Measurements from ENCODE around the gene LBHD1.
"Not testable (repeated sequence)": the region's sequence is repeated elsewhere in the genome, so short reads cannot be mapped to it uniquely, and the experiment has no call there.

Gene LBHD1

DNA sequence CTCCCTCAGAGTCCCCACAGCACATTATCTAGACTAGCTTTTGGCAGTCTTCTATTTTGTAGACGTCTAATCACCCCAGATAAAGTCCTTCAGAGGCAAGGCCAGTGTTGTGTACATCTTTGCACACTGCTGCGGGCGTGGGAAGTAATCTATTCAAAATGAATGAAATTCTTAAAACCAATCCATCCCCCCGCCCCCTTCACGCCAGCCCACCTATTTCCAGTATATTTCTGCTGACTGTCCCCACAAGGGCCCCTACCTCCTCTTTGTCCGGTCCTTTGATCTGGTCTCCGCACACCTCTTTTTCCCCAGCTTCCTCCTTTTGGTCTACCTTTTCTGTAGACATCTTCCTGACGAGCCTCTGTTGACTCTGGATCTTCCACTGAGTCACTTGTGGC is 34.8 kb upstream of the LBHD1 start:
- peaks cover 20% of the 10 kb centered on the region for H3K36me3 Mint-ChIP-seq (ENCODE audit: low read depth)
- H3K27ac Mint-ChIP-seq = peak overlapping the region; percentile 65
- H3K4me1 Mint-ChIP-seq (ENCODE audit: low read depth) = peaks cover 49% of the 10 kb centered on the region
- no peaks in the 10 kb centered on the region for H3K9me3 Mint-ChIP-seq
- peak overlapping the region; percentile 63 for H3K4me3 Mint-ChIP-seq
- no peaks in the 10 kb centered on the region for H3K27me3 Mint-ChIP-seq (ENCODE audit: low read depth)

- no peaks in the 10 kb centered on the region for H3K27me3 Mint-ChIP-seq (ENCODE audit: low read depth)
- peak overlapping the region; percentile 75 for H3K27ac Mint-ChIP-seq
- H3K36me3 Mint-ChIP-seq (ENCODE audit: low read depth) = peaks cover 23% of the 10 kb centered on the region
- peaks cover 49% of the 10 kb centered on the region for H3K4me1 Mint-ChIP-seq (ENCODE audit: low read depth)
- no peaks in the 10 kb centered on the region for H3K9me3 Mint-ChIP-seq
- peak overlapping the region; percentile 87 for H3K4me3 Mint-ChIP-seq
Observed at GRCh38 chr11:62705880-62706849, 34.1 kb upstream of the LBHD1 start.

DNA sequence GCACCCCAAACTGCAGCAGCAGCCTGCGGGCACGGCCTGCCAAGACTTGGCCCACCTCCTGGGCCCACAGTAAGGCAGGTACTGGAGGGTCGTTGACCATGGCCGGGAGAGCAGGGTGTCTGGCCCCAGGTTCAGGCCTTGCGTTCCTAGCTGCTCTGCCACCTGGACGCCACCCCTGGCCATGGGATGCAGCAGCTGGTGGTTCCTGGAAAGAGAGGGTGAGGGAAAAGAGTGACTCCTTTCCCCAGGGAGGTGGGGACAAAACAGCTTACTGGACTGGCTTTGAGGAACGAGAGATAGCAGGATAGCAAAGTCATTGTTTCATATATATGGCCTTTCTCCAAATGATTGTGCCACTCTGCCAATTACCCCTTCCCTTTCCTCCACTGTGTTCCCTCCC is 33.3 kb upstream of the LBHD1 start:
- Mint-ChIP-seq H3K36me3 (ENCODE audit: low read depth) (peaks cover 19% of the 10 kb centered on the region), H3K27me3 (ENCODE audit: low read depth) (no peaks in the 10 kb centered on the region), H3K4me3 (peak overlapping the region; percentile 87), H3K4me1 (ENCODE audit: low read depth) (peaks cover 45% of the 10 kb centered on the region), H3K9me3 (no peaks in the 10 kb centered on the region), H3K27ac (peak overlapping the region; percentile 75)

GRCh38 chr11:62703921-62704320 is 31.9 kb upstream of the LBHD1 start:
- H3K4me1 Mint-ChIP-seq (ENCODE audit: low read depth) = peaks cover 35% of the 10 kb centered on the region
- H3K36me3 Mint-ChIP-seq (ENCODE audit: low read depth) = peaks cover 11% of the 10 kb centered on the region
- not testable (repeated sequence) for H3K27ac Mint-ChIP-seq; H3K9me3 Mint-ChIP-seq; H3K27me3 Mint-ChIP-seq (ENCODE audit: low read depth); H3K4me3 Mint-ChIP-seq

DNA sequence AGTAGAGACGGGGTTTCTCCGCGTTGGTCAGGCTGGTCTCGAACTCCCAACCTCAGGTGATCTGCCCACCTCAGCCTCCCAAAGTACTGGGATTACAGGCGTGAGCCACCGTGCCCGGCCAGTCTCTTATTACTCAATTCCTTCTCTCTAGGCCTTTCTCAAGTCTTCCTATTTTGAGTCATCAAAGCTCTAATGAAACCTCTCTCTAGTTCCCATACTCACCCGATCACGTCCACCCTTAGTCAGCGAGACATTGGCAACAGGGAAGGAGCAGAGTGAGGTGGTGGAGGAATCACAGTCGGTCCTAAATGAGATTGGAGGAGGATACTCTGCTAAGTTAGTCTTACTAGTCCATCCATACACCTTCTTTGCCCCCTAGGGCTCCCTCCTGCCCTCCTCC is 30.2 kb upstream of the LBHD1 start:
- Mint-ChIP-seq H3K4me1 (ENCODE audit: low read depth) (peaks cover 20% of the 10 kb centered on the region), H3K27ac (peak overlapping the region; percentile 64), H3K9me3 (no peaks in the 10 kb centered on the region), H3K4me3 (no peak overlapping the region), H3K36me3 (ENCODE audit: low read depth) (peaks cover 11% of the 10 kb centered on the region), H3K27me3 (ENCODE audit: low read depth) (no peaks in the 10 kb centered on the region)

DNA sequence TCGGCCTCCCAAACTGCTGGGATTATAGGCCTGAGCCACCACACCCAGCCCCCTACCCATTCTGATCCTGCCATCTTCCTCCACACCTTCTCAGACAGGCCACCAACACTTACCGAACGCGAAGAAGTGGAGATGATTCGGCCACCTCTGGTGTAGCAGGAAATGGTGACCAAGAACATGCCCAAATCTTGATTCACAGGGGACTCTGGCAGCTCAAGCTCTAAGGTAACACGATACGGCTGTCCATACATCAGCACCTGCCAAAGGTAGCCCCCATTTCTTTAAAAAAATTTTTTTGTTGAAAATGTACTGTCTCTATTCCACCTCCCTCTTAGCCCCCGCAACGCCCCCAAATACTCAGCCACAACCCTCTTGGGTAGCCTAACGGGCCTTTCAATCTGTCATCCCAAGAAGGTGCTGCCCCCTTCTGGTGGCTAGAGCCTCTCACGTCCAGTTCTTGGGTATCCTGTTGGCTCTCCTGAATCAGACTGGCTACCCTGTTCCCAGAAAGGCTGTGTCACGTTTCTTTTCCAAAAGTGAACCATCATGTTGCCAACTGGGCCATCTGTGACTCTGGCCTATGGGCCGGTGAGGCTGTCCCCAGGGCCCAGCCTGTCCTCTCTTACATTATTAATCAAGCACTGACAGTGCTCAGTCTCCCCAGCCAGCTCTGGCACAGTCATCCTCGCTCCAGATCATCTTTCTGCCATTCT is 22.5 kb upstream of the LBHD1 start:
- Mint-ChIP-seq H3K9me3 (no peaks in the 10 kb centered on the region), H3K4me3 (no peak overlapping the region), H3K36me3 (ENCODE audit: low read depth) (peaks cover 23% of the 10 kb centered on the region), H3K4me1 (ENCODE audit: low read depth) (peaks cover 8% of the 10 kb centered on the region), H3K27me3 (ENCODE audit: low read depth) (no peaks in the 10 kb centered on the region), H3K27ac (peak overlapping the region; percentile 18)

DNA sequence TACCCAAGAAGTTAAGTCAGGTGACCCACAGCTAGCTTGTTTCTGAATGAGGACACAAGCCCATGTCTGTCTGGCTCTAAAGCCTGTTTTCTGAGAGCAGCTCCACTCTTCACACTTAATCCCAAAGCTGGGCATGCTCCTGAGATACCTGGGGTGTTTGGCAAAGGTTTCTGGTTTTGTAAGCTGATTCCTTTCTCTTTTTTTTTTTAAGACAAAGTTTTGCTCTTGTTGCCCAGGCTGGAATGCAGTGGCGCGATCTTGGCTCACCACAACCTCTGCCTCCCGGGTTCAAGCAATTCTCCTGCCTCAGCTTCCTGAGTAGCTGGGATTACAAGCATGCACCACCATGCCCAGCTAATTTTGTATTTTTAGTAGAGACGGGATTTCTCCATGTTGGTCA is 21.6 kb upstream of the LBHD1 start:
- H3K27ac Mint-ChIP-seq = not testable (repeated sequence)

DNA sequence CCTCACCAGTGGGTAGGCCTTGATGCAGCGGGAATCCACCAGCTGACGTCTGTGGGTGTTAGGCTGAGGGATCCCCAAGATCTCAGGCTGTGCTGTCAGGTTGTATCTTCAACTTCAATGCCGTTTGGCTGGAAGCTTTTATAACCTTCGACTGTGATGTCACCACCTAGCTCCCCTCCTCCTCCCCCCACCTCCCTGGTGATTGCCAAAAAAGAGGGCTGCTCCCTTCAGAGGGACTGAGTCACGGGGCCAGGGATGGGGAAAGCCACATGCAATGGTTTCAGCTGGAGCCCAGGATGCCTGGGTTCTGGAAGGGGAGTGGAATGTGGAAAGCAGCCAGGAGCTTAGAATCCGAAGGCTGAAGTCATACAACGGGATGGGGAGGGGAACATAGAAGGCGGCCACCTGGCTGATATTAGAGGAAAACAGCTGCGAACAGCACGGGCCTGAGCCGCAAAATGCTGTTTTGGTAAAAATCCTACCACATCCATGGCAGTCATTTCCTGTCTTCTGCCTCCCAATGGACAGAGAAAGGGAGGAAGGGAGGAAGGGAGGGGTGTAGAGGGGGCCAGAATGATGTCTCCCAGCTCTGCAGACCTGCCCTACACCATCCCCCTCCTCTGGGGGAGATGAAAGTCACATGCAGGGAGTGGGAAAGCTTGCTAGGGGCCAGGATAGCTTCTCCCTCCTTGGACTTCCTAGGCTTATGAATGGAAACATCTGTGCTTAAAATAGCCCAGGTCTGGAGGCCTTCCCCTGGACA is 17.5 kb upstream of the LBHD1 start, which contains the start of gene LRRN4CL:
TSS of gene LRRN4CL (minus strand) at position 110 of the 763 bp plus-strand sequence. CDS start 1,022 bp downstream, outside the sequence.
- Mint-ChIP-seq H3K36me3 (ENCODE audit: low read depth) (peaks cover 23% of the 10 kb centered on the region), H3K27ac (no peak within 1 kb of the TSS), H3K4me1 (ENCODE audit: low read depth) (peaks cover 3% of the 10 kb centered on the region), H3K4me3 (no peak within 1 kb of the TSS), H3K27me3 (ENCODE audit: low read depth) (peaks cover 9% of the 10 kb centered on the region), H3K9me3 (no peaks in the 10 kb centered on the region)

More for the DNA sequence above, 21.6 kb upstream of the LBHD1 start:
- not testable (repeated sequence) for H3K9me3 Mint-ChIP-seq; H3K4me1 Mint-ChIP-seq (ENCODE audit: low read depth); H3K27me3 Mint-ChIP-seq (ENCODE audit: low read depth); H3K4me3 Mint-ChIP-seq
- peaks cover 26% of the 10 kb centered on the region for H3K36me3 Mint-ChIP-seq (ENCODE audit: low read depth)

- H3K4me1 Mint-ChIP-seq (ENCODE audit: low read depth) = no peaks in the 10 kb centered on the region
- H3K27me3 Mint-ChIP-seq (ENCODE audit: low read depth) = peaks cover 9% of the 10 kb centered on the region
- H3K9me3 Mint-ChIP-seq = no peaks in the 10 kb centered on the region
- no peak overlapping the region for H3K4me3 Mint-ChIP-seq
- H3K36me3 Mint-ChIP-seq (ENCODE audit: low read depth) = peaks cover 20% of the 10 kb centered on the region
- H3K27ac Mint-ChIP-seq = no peak overlapping the region
Observed at GRCh38 chr11:62688491-62688890, 16.4 kb upstream of the LBHD1 start.

- H3K27ac Mint-ChIP-seq = no peak overlapping the region
- peaks cover 17% of the 10 kb centered on the region for H3K36me3 Mint-ChIP-seq (ENCODE audit: low read depth)
- H3K4me1 Mint-ChIP-seq (ENCODE audit: low read depth) = no peaks in the 10 kb centered on the region
Observed at GRCh38 chr11:62687508-62688396, 15.7 kb upstream of the LBHD1 start.

DNA sequence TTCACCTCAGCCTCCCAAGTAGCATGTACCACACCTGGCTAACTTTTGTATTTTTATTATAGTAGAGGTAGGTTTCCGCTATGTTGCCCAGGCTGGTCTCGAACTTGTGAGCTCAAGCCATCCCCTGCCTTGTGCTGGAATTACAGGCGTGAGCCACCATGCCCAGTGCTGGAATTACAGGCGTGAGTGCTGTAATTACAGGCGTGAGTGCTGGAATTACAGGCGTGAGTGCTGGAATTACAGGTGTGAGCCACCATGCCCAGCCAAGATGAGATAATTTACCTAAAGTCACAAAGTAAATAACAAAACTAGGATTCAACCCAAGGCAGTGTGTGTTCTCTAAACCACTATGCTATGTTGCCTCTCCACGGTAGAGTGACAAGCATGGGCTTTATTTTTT is 10.5 kb upstream of the LBHD1 start:
- H3K27me3 Mint-ChIP-seq (ENCODE audit: low read depth) = no peaks in the 10 kb centered on the region
- H3K4me1 Mint-ChIP-seq (ENCODE audit: low read depth) = peaks cover 16% of the 10 kb centered on the region
- no peak overlapping the region for H3K4me3 Mint-ChIP-seq
- peaks cover 8% of the 10 kb centered on the region for H3K36me3 Mint-ChIP-seq (ENCODE audit: low read depth)
- no peak overlapping the region for H3K27ac Mint-ChIP-seq
- no peaks in the 10 kb centered on the region for H3K9me3 Mint-ChIP-seq

More at GRCh38 chr11:62687508-62688396, 15.7 kb upstream of the LBHD1 start:
- peaks cover 9% of the 10 kb centered on the region for H3K27me3 Mint-ChIP-seq (ENCODE audit: low read depth)
- no peaks in the 10 kb centered on the region for H3K9me3 Mint-ChIP-seq
- no peak overlapping the region for H3K4me3 Mint-ChIP-seq

GRCh38 chr11:62680825-62681240 is 8.8 kb upstream of the LBHD1 start:
- Mint-ChIP-seq H3K4me3 (peak overlapping the region; percentile 38), H3K27ac (peak overlapping the region; percentile 57), H3K27me3 (ENCODE audit: low read depth) (no peaks in the 10 kb centered on the region), H3K36me3 (ENCODE audit: low read depth) (peaks cover 19% of the 10 kb centered on the region), H3K9me3 (no peaks in the 10 kb centered on the region), H3K4me1 (ENCODE audit: low read depth) (peaks cover 28% of the 10 kb centered on the region)

DNA sequence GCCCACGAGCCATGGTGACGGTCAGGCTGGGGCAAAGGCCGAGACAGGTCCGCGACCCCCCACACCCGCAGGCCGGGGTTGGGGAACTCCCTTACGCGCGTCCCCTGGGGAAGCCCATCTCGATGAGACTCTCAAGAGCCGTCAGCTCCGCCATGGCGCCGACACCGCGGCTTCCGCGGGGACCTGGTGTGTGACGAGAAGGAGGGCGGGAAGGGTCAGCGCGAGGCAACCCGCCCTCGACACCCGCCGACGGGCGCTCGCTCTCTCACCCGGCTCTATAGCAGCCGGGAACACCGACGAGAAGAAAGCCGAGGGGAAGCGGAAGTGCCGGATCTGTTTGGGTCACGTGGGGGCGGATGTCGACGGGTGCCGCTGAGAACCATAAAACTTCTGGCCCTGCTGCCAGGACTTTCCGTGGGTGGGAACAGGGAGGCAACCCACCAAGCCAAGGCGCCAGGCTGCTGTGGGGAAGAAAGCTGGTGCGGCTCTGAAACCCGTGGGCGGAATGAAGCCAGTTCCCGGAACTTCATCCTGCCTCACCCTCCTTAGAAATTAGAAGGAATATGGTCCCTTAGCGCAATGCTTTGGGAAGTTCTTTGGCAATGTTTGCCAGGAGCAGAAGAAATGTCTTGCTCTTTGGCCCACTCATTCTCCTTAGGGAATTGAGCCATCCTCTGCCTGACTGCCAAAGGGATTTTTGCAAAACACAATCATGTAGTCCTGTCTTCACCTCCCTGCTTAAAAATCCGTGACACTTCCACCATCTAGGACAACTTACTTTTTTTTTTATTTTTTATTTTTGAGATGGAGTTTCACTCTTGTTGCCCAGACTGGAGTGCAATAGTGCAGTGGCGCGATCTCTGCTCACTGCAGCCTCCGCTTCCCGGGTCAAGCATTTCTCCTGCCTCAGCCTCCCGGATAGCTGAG is 7.0 kb upstream of the LBHD1 start, which contains the start of gene UBXN1:
TSS of gene UBXN1 (minus strand) at position 304 of the 927 bp plus-strand sequence. CDS start at position 154, 150 bp downstream.
- Mint-ChIP-seq H3K4me3 (peak within 1 kb of the TSS; percentile 85), H3K27ac (peak within 1 kb of the TSS; percentile 88), H3K27me3 (ENCODE audit: low read depth) (no peaks in the 10 kb centered on the region), H3K4me1 (ENCODE audit: low read depth) (peaks cover 31% of the 10 kb centered on the region), H3K36me3 (ENCODE audit: low read depth) (peaks cover 22% of the 10 kb centered on the region), H3K9me3 (no peaks in the 10 kb centered on the region)
